Esophagus muscularis mucosa (tissue), 4 donors: ENCODE results near the gene TTYH2. TPM values are rescaled to one million over a fixed set of nuclear protein-coding genes. Genes with fewer than 3 reads are reported as not detected.

ENCODE experiments used
- DNase-seq: peaks from one replicate; pipeline ENCODE4 v3.0.0-alpha.2; 2017; ENCODE audit errors: extremely low spot score
- H3K27ac ChIP-seq, 4 donors: fragments of 200-600 bp; sonication (generic); replicated peaks in 1 of 4; 1 replicate in 3 of 4; 2 replicates in 1 of 4; pipeline ENCODE4 v1.5.1; 2016 to 2019; ENCODE audit warnings: mild to moderate bottlenecking in 1 of 4
- H3K27me3 ChIP-seq, 4 donors: fragments of 200-600 bp; sonication (generic); one replicate each; pipeline versions ENCODE4 v1.5.1 to v1.6.0; 2016 to 2019
- H3K36me3 ChIP-seq, 4 donors: fragments of 200-600 bp; sonication (generic); one replicate each; pipeline ENCODE4 v1.5.1; 2016 to 2019
- H3K4me1 ChIP-seq, 4 donors: fragments of 200-600 bp; sonication (generic); one replicate each; pipeline ENCODE4 v1.5.1; 2016 to 2019
- H3K4me3 ChIP-seq, 4 donors: fragments of 200-600 bp; sonication (generic); 1 replicate in 2 of 4; 2 replicates in 2 of 4; pipeline ENCODE4 v1.5.1; 2016 to 2019; ENCODE audit warnings: mild to moderate bottlenecking in 4 of 4, moderate library complexity in 1 of 4
- H3K9me3 ChIP-seq, 4 donors: fragments of 200-600 bp; sonication (generic); 1 replicate in 3 of 4; 2 replicates in 1 of 4; pipeline ENCODE4 v1.5.1; 2016 to 2019
- CTCF ChIP-seq, 3 experiments: fragments of 200-600 bp in 2 of 3; fragments of 450-650 bp in 1 of 3; sonication (generic) in 2 of 3; IDR thresholded peaks; one replicate each; pipeline ENCODE4 v1.5.1; 2017 to 2019; ENCODE audit warnings: antibody characterized with exemption in 3 of 3, mild to moderate bottlenecking in 2 of 3, moderate library complexity in 1 of 3
- EP300 ChIP-seq: sonication (generic); formaldehyde crosslinking; IDR thresholded peaks from one replicate; pipeline ENCODE4 v1.6.1; 2017; ENCODE audit warnings: antibody characterized with exemption
- POLR2A ChIP-seq: fragments of 450-650 bp; IDR thresholded peaks from one replicate; pipeline ENCODE4 v1.6.1; 2017; ENCODE audit warnings: antibody characterized with exemption, moderate library complexity, mild to moderate bottlenecking, low read depth
- POLR2AphosphoS5 ChIP-seq, 2 donors: sonication (generic); formaldehyde crosslinking; IDR thresholded peaks; one replicate each; pipeline ENCODE4 v1.6.1; 2017; ENCODE audit warnings: antibody characterized with exemption in 2 of 2
- WGBS: methylation state at CpG from one replicate; pipeline ENCODE4 v1.1.5; 2018; 5-methylcytosine and 5-hydroxymethylcytosine counted together
- intact Hi-C: fragments of 100-400 bp; cut with DNase I; formaldehyde crosslinking; loops from one replicate; pipeline ENCODE4 v1.15.1; 2023
- total RNA-seq, 4 donors: library from RNA; depleted of rRNA; stranded (reverse); fragments of >200 nt; gene quantifications; one replicate each; pipeline versions ENCODE4 v1.1.0 to v1.2.1, GENCODE V29; 2016

TTYH2 gene
- total RNA-seq, 4 donors from 2014 or later, result 5.8 to 11.3 (median 7.9) TPM

- 81% methylated on average over 8 of the region's 8 CpGs for WGBS
- no peak for DNase-seq
- intact Hi-C loops, result no loop called here
- no peaks in the 10 kb centered on the region for H3K36me3 ChIP-seq
- H3K27ac ChIP-seq, result no peak overlapping the region
- no peaks in the 10 kb centered on the region for H3K4me1 ChIP-seq
- H3K4me3 ChIP-seq, result no peak overlapping the region
- peaks cover 0 to 3% (median 0%) of the 10 kb centered on the region in 4 donors for H3K9me3 ChIP-seq
- H3K27me3 ChIP-seq, result peaks cover 0 to 44% (median 0%) of the 10 kb centered on the region in 4 donors
- no peak for TF ChIP-seq EP300
- TF ChIP-seq POLR2AphosphoS5 (IDR thresholded peaks at IDR 0.05), result no peak
- no peak for TF ChIP-seq POLR2A
- no peak for TF ChIP-seq CTCF (IDR thresholded peaks at IDR 0.05)
Measured at GRCh38 chr17:74165797-74166365, 47.5 kb upstream of the TTYH2 start.

- DNase-seq, result no peak
- TF ChIP-seq POLR2A (no peak), CTCF (IDR thresholded peaks at IDR 0.05) (no peak), EP300 (no peak), POLR2AphosphoS5 (IDR thresholded peaks at IDR 0.05) (no peak)
- H3K36me3 ChIP-seq, result no peaks in the 10 kb centered on the region
- intact Hi-C loops, result no loop called here
- peaks cover 0 to 3% (median 0%) of the 10 kb centered on the region in 4 donors for H3K9me3 ChIP-seq
- WGBS, result 88% methylated on average over 1 of the region's 1 CpG
- no peak overlapping the region for H3K4me3 ChIP-seq
- peaks cover 0 to 28% (median 2%) of the 10 kb centered on the region in 4 donors for H3K27me3 ChIP-seq
- no peaks in the 10 kb centered on the region for H3K4me1 ChIP-seq
- no peak overlapping the region for H3K27ac ChIP-seq
Measured at GRCh38 chr17:74170924-74171323, 42.4 kb upstream of the TTYH2 start.

GRCh38 chr17:74172700-74173099, 40.7 kb upstream of the TTYH2 start:
- H3K36me3 ChIP-seq, result no peaks in the 10 kb centered on the region
- H3K4me3 ChIP-seq, result no peak overlapping the region
- no peaks in the 10 kb centered on the region for H3K4me1 ChIP-seq
- H3K27ac ChIP-seq, result no peak overlapping the region
- DNase-seq, result no peak
- no peaks in the 10 kb centered on the region for H3K9me3 ChIP-seq
- H3K27me3 ChIP-seq, result peaks cover 0 to 37% (median 4%) of the 10 kb centered on the region in 4 donors
- 44% methylated on average over 3 of the region's 3 CpGs for WGBS
- no peak for TF ChIP-seq EP300
- no peak for TF ChIP-seq CTCF (IDR thresholded peaks at IDR 0.05)
- TF ChIP-seq POLR2AphosphoS5 (IDR thresholded peaks at IDR 0.05), result no peak
- TF ChIP-seq POLR2A, result no peak
- intact Hi-C loops, result no loop called here

GRCh38 chr17:74176546-74177001, 36.8 kb upstream of the TTYH2 start:
- WGBS, result 39% methylated on average over 10 of the region's 10 CpGs
- Histone ChIP-seq H3K4me1 (no peaks in the 10 kb centered on the region), H3K36me3 (no peaks in the 10 kb centered on the region), H3K9me3 (no peaks in the 10 kb centered on the region), H3K4me3 (no peak overlapping the region), H3K27me3 (peaks cover 0 to 66% (median 4%) of the 10 kb centered on the region in 4 donors), H3K27ac (no peak overlapping the region)
- no peak for TF ChIP-seq POLR2A
- peak; percentile 71 to 89 (median 76) for TF ChIP-seq CTCF (IDR thresholded peaks at IDR 0.05)
- TF ChIP-seq POLR2AphosphoS5 (IDR thresholded peaks at IDR 0.05), result no peak
- no peak for DNase-seq
- intact Hi-C loops, result loop anchor here (2.0 kb wide), 1 partner anchor 748 kb away; no protein-coding TSS in a partner anchor
